Measurements from ENCODE around the gene KCNH3. TPM values are rescaled to one million over a fixed set of nuclear protein-coding genes. Genes with fewer than 3 reads are reported as not detected.
"Not testable (repeated sequence)": the region's sequence is repeated elsewhere in the genome, so short reads cannot be mapped to it uniquely, and the experiment has no call there.

The KCNH3 gene
- total and polyA plus RNA-seq, 8 donors = 0.55 to 3.2 (median 1.2) TPM

DNA sequence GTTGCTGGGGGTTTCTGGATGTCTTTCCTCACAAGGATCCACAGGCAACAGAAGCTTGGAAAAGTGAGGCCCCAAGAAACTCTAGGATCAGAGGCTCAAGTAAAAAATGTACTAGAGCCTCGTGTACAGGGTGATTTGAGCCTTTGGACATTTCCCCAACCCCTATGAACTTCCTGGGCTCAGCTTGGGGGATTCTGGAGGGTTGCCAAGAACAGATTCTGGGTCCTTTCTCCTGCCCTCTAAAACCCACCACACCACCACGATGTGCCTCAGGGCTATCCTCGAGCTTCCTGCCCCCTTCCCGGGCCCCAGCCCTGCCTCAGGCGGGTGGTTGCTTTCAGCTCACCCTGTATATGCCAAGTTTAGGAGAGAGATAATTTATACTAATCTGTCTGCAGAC lies 66.0 kb downstream of the KCNH3 start:
- ATAC-seq = no peak
- intact Hi-C loops (cut with DNase I) = no loop called here
- no peaks in the 10 kb centered on the region for H3K36me3 ChIP-seq
- no peaks in the 10 kb centered on the region for H3K9me3 ChIP-seq
- H3K27ac ChIP-seq = no peak overlapping the region
- FAIRE-seq = no peak
- H3K4me3 ChIP-seq = no peak overlapping the region
- TF ChIP-seq, protein P1, sequence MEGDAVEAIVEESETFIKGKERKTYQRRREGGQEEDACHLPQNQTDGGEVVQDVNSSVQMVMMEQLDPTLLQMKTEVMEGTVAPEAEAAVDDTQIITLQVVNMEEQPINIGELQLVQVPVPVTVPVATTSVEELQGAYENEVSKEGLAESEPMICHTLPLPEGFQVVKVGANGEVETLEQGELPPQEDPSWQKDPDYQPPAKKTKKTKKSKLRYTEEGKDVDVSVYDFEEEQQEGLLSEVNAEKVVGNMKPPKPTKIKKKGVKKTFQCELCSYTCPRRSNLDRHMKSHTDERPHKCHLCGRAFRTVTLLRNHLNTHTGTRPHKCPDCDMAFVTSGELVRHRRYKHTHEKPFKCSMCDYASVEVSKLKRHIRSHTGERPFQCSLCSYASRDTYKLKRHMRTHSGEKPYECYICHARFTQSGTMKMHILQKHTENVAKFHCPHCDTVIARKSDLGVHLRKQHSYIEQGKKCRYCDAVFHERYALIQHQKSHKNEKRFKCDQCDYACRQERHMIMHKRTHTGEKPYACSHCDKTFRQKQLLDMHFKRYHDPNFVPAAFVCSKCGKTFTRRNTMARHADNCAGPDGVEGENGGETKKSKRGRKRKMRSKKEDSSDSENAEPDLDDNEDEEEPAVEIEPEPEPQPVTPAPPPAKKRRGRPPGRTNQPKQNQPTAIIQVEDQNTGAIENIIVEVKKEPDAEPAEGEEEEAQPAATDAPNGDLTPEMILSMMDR (IDR thresholded peaks at IDR 0.05) = no peak
- H3K4me1 ChIP-seq = peaks cover 0 to 6% (median 0%) of the 10 kb centered on the region in 3 donors
- no peak for DNase-seq
- WGBS, 2 donors = 69 to 84% methylated on average over 5 of the region's 5 CpGs
- no peaks in the 10 kb centered on the region for H3K27me3 ChIP-seq

DNA sequence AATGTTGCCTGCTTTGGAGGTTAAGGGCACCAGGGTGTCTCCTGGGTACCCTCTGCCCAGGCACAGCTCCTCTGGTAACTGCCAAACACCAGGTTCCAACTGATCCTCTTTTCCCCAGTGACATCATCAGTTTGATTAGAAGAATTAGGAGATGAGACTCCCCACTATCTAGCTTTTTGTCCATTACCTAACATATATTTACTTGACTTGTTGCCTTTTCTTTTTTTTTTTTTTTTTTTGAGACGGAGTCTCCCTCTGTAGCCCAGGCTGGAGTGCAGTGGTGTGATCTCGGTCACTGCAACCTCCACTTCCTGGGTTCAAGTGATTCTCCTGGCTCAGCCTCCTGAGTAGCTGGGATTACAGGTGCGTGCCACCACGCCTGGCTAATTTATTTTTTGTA lies 66.7 kb downstream of the KCNH3 start, which contains the start of gene FAM186B:
Gene FAM186B (minus strand): TSS at position 101 of the 400 bp plus-strand sequence. CDS start 162 bp downstream, outside the sequence.
- ATAC-seq; H3K27ac ChIP-seq; DNase-seq; H3K4me3 ChIP-seq; intact Hi-C loops (cut with DNase I); H3K36me3 ChIP-seq; H3K9me3 ChIP-seq; H3K27me3 ChIP-seq; H3K4me1 ChIP-seq; FAIRE-seq: not testable (repeated sequence)
- WGBS, 2 donors = 94 to 98% methylated on average over 4 of the region's 4 CpGs

Other genes with a start within 250 kb of the KCNH3 start
- gene PRPH, start 243.9 kb upstream of the KCNH3 start, total RNA-seq = 1 to 10 TPM in 3 of 6 donors, under 1 TPM in 3; 0.44 to 1.9 (median 0.96) TPM
- 10 to 100 TPM in 1 of 2 donors, 1 to 10 TPM in 1; 5.3 to 18.7 TPM for gene PRPH, start 243.9 kb upstream of the KCNH3 start, polyA plus RNA-seq
- gene TROAP, start 215.8 kb upstream of the KCNH3 start, total RNA-seq = 1 to 10 TPM in 1 of 6 donors, under 1 TPM in 4, not detected in 1; 0.08 to 1.3 (median 0.41) TPM
- gene TROAP, start 215.8 kb upstream of the KCNH3 start, polyA plus RNA-seq = under 1 TPM; 0.46 to 0.52 TPM
- not detected for gene C1QL4, start 201.8 kb upstream of the KCNH3 start, total RNA-seq
- not detected for gene C1QL4, start 201.8 kb upstream of the KCNH3 start, polyA plus RNA-seq
- gene DNAJC22, start 192.1 kb upstream of the KCNH3 start, total RNA-seq = 10 to 100 TPM in 2 of 6 donors, 1 to 10 TPM in 4; 5.6 to 11.9 (median 8.3) TPM
- gene DNAJC22, start 192.1 kb upstream of the KCNH3 start, polyA plus RNA-seq = 1 to 10 TPM; 4.0 to 7.6 TPM
- gene SPATS2, start 171.6 kb upstream of the KCNH3 start, total RNA-seq = 10 to 100 TPM in 2 of 6 donors, 1 to 10 TPM in 4; 7.2 to 12.5 (median 8.6) TPM
- gene SPATS2, start 171.6 kb upstream of the KCNH3 start, polyA plus RNA-seq = 10 to 100 TPM; 10.1 to 10.6 TPM
- 10 to 100 TPM; 19.3 to 29.9 (median 22.9) TPM for gene MCRS1, start 29.1 kb downstream of the KCNH3 start, total RNA-seq
- 10 to 100 TPM; 59.6 to 71.0 TPM for gene MCRS1, start 29.1 kb downstream of the KCNH3 start, polyA plus RNA-seq
- gene FAM186B, start 66.6 kb downstream of the KCNH3 start, total RNA-seq = 1 to 10 TPM in 2 of 6 donors, under 1 TPM in 4; 0.49 to 1.7 (median 0.83) TPM
- gene FAM186B, start 66.6 kb downstream of the KCNH3 start, polyA plus RNA-seq = under 1 TPM; 0.56 to 0.65 TPM
- 10 to 100 TPM; 11.2 to 19.9 (median 13.2) TPM for gene PRPF40B, start 84.5 kb downstream of the KCNH3 start, total RNA-seq
- 10 to 100 TPM; 44.9 to 58.3 TPM for gene PRPF40B, start 84.5 kb downstream of the KCNH3 start, polyA plus RNA-seq
- gene FMNL3, start 168.4 kb downstream of the KCNH3 start, total RNA-seq = 10 to 100 TPM in 1 of 6 donors, 1 to 10 TPM in 5; 1.8 to 13.5 (median 2.7) TPM
- gene FMNL3, start 168.4 kb downstream of the KCNH3 start, polyA plus RNA-seq = 1 to 10 TPM; 2.9 to 3.1 TPM
- gene TMBIM6, start 202.5 kb downstream of the KCNH3 start, total RNA-seq = 100 to 1,000 TPM; 223 to 367 (median 300) TPM
- 100 to 1,000 TPM in 1 of 2 donors, 10 to 100 TPM in 1; 71.1 to 197 TPM for gene TMBIM6, start 202.5 kb downstream of the KCNH3 start, polyA plus RNA-seq